Fibroblast of upper back skin (primary cell): ENCODE data around the gene INCA1.
A peak's percentile ranks its signal among the peaks of the same experiment; 100 is the strongest.

Experiments used
- DNase-seq: peaks from one replicate; pipeline ENCODE4 v3.0.0-alpha.2; 2013

INCA1 gene

DNA sequence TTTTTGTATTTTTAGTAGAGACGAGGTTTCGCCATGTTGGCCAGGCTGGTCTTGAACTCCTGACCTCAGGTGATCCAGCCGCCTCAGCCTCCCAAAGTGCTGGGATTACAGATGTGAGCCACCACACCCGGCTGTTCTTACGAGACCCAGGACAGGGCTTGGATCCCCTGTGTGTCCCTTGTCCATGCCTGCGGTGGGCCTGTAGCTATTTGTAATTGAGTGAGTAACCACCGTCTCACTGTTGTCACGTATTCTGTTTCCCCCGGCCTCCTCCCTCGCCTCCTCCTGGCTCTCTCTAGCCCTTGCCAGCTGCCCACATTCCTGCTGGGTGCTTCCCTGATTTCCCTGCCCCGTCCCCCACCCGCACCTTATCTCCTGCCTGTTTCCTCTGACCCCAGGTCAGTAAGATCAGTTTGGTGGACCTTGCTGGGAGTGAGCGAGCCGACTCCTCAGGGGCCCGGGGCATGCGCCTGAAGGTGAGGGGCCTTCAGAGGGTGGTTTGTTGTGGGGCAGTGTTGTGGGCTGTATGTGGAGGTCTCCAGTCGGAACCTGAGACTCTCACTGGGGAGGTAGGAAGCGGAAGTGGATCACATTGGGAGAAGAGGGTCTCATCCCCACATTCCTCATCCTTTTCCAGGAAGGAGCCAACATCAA, 6.0 kb upstream of the INCA1 start:
- no peak for DNase-seq

DNA sequence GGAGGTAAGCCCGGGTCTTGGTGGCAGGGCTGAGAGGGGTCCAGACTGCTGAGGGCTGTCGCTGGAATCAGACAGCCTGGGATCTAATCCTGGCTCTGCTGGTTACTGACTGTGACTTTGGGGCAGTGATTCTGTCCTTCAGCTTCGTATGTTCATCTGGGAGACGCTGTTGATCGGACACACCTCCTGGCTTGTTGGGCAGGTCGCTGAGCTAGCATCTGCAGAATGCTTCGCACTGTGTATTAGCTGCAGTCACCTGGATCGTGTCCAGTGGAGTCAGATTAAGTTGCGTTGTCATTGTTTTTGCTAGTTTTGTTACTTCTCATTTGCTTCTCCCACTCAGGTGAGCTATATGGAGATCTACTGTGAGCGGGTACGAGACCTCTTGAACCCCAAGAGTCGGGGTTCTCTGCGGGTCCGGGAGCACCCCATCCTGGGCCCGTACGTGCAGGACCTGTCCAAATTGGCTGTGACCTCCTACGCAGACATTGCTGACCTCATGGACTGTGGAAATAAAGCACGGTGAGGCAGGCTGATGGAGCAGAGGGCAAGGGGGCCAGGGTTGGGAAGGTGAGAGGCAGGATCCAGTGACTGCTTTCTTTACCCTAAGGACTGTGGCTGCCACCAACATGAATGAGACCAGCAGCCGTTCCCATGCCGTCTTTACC, 4.9 kb upstream of the INCA1 start:
- DNase-seq, result no peak

GRCh38 chr17:5000237-5000639, 2.9 kb upstream of the INCA1 start:
- peak; percentile 39 for DNase-seq

- no peak for DNase-seq
These were observed 2.2 kb upstream of the INCA1 start for GRCh38 chr17:4999430-5000093.

- no peak for DNase-seq
These were observed 1.6 kb upstream of the INCA1 start for GRCh38 chr17:4998732-4999429.

DNA sequence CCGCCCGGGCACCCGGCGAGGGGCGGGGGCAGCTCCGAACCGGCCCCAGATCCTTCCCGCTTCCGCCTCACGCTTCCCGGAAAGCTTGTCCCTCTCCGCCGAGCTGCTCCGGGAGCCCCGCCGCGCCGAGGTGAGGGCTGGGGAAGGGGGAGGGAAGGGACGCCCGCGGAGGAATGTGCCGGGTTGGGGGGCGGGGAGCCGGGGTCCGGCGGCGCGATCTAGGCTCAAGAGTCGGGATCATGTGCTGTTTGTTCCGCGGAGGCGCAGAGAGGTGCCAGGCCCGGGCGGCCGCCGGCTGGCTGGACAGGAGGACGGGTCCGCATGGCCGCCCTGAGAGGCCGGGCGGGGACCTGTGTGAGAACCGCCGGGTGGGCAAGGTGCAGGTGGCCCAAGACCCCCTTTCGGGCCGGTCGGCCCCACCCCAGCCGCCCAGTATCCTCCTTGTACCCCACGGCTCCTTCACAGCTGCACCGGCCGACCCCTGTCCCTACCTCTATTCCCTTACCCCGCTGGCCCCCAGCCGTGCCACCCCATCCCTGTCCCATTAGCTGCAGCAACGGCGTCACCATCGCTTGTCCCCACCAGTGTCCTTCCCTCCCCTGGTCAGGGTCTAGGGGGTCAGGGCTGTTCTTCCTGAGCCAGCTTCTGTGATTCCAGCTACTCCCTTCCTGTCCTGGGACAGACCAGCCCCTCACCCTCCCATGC, 857 bp upstream of the INCA1 start:
- no peak for DNase-seq

- DNase-seq, result no peak
These were observed 3.2 kb downstream of the INCA1 start for GRCh38 chr17:4994081-4994595.

DNA sequence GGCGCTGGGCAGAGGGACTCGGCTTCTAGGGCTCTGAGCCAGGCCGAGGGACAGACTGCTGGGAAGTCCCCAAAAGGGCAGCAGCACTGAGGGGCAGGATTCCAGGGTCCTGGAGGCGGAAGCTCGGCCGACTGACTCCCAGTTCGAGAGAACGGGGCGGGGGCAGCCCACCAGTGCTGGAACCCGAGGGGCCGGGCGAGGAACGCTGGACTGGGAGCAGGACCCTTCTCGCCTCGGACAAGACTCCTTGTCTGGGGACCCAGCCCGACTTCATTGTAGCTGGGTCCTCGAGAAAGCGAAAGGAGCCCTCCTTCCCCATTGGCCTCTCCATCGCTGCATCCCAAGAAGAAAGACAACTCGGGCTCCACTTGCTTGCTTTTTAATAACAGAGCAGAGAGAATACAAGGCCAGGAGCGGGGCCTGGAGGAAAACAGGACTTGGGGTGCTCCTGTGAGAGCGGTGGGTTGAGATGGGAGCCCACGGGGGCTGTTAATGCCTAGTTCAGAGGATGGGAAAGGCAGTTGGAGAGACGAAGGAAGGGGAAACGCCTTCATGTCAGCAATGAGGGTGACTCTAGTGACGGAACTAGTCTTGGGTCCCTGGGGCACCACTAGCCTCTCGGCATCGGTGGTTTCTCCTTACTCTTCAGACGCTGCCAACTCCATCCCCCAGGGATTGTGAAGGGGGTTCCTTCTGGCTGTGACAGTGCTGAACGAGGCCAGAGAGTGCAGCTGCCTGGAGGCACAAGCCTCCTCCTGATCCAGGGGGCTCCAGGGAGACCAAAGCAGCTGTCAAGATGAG, 9.4 kb downstream of the INCA1 start:
- no peak for DNase-seq

GRCh38 chr17:4986951-4987766, 10.2 kb downstream of the INCA1 start, which contains the start of gene CAMTA2:
Gene CAMTA2 (minus strand): TSS chr17:4987675. CDS start chr17:4986222, 1,453 bp downstream.
- peak; percentile 74 for DNase-seq

- no peak for DNase-seq
These were observed 10.9 kb downstream of the INCA1 start for GRCh38 chr17:4986403-4986802.

GRCh38 chr17:4982305-4982704, 15.0 kb downstream of the INCA1 start:
- no peak for DNase-seq

- DNase-seq, result peak; percentile 59
These were observed 16.6 kb downstream of the INCA1 start for GRCh38 chr17:4980644-4981216.

DNA sequence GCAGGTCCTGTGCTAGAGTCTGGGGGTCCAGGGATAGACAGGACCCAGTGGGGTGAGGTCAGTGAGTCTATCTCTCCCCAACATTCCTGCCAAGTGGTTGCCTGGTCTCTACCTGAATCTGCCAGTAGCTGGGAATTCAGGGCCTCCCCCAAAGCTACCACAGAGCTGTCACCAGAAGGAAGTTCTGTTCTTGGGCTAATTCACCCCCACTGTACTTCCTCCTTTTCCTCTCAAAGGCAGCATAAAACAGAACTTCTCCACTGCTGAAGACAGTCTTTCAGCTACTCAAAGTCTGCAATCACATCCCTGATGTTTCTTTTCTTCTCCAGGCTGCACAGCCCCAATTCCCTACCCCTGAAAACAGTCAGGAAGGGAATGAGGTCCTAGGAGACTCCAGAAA, 18.6 kb downstream of the INCA1 start:
- DNase-seq, result no peak

GRCh38 chr17:4974115-4974670, 23.1 kb downstream of the INCA1 start:
- no peak for DNase-seq

DNA sequence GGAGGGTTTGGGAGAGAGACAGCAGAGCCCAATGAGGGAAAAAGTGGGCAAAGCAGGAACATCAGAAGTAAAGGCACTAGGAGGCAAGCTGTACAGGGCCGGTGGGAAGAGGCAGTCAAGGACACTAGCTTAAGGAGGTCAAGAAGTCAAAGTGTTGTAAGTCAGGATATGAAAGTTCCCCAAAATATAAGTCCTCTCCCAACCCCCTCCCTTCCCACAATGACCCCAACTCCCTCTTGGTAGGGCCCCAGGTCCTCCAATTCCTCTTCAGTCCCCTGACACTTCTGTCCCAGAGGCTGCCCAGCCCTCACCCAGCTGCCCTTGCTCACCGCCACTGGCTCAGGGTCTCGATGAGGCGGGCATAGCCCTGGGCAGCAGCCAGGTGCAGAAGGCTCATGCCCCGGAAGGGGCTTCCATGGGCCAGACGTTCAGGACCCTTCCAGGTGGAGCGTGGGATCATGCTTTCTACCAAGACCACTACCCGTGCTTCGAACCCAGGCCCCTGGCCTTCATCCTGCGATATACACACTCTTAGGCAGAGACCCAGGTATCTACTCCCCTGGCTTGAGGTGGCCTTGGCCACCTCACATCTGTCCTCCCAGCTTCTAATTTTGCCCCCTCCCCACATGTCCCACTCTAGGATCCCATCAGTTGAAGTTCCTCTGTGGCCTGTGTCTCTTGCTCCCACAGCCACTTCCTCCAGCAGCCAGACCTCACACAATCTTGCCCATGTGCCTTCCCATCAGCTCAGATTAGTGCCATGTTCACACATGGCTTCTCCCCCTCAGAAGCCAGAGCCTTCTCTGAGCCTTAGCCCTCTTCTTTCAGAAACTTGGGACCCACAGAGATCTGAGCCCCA, 23.8 kb downstream of the INCA1 start:
- DNase-seq, result no peak

DNA sequence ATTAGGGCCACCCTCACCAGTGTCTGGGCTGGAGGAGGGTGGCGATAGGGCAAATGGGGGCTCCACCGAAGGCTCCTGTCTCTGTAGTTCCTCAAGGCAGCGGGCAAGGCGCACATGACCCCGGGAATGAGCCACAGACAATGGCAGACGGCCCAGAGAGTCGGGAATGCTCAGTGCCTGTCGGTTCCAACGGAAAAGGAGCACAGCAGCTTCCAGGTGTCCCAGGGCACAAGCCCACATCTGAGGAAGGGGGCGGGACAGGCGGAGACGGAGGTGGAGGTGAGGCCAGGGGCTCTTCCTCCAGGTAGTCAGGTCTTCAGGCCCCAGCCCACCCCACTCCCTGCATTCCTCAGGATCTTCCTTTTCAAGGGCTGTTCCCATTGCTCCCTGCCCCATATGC, 24.6 kb downstream of the INCA1 start:
- DNase-seq, result no peak

GRCh38 chr17:4972322-4972721, 25.0 kb downstream of the INCA1 start:
- DNase-seq, result no peak

DNA sequence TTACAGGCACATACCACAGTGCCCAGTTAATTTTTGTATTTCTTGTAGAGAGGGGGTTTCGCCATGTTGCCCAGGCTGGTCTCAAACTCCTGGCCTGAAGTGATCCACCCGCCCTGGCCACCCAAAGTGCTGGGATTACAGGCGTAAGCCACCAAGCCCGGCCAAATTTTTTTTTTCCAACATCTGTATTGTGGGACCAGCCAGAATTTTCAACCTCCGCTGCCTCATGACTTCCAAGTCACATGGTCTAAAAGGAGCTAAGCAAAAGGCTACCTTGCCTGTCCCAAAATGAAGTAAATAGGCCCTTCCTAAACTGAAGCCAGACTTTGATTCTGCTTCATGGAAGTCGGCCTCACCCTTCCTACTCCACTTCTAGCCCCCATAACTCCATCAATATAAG, 25.5 kb downstream of the INCA1 start:
- no peak for DNase-seq

DNA sequence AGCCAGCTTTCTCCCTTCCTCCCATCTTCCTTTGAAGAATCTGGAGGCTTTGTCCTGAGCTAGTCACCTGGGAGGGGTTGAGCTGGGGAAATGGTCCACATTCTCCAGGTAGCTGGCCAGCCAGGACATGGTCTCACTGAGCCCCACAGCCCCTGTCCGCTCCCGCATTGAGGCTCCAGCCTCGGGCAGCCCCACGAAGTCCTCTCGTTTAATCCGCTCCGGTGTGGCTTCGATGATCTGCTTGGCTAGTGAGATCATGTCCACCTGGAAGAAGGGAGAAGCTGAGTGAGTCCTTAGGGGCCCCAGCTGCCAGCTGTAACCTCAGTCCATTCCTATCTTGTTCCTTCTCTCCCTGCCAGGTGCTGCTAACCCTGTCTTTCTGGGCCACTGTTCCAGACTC, 27.0 kb downstream of the INCA1 start:
- no peak for DNase-seq
